NCI-H2196 treated with DMSO at 0.1 percent for 48 hours (cell line): Measurements from ENCODE around the gene CCDC28A.

Experiments used
- DNase-seq: peaks from one replicate; lab custom pipeline; 2025; ENCODE audit not compliant: unreplicated experiment; lab: John Stamatoyannopoulos, UW

Gene CCDC28A

DNA sequence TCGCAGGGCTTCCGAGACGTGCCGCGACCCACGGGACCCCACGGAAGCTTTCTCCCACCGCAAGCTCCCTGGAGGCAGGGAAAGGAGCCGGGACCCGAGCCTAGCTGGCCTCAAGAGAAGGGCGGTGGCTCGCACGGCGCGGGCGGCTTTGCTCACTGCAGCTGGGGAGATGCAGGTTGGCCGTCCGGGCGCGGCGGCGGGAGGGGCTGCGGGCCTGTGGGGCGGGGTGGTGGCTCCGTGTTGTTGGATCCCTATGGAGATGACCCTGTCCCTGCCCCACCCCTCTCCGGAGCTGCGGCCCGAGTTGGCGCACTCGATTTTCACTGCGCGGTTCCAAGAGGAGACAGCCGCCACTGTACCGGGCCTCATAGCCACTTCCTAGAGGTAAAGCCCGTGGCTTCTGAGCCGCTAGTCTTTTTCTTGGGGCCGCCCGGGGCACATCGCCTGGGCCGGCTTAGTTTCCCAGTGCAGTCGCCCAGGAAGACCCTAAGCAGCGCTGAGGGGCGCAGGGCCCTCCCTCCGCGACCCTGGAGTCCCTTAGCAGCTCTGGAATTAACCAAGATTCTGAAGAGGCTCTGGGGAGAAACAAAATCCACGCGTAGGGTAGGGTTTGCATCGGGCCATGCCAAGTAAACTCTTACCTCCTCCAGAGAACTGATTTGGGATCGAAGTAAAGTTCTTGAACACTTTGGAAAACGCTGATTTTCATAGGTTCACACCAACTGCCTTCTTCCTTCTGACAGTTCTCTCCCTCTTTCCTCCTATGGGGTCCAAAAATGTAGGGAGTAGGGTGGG, 22.4 kb downstream of the CCDC28A start, which contains the start of gene ECT2L:
TSS of gene ECT2L (plus strand) at position 279 of the 795 bp plus-strand sequence. CDS start 17,188 bp downstream, outside the sequence.
- DNase-seq, result no peak

GRCh38 chr6:138796771-138797170, 23.2 kb downstream of the CCDC28A start:
- no peak for DNase-seq

- no peak for DNase-seq
Measured at GRCh38 chr6:138797806-138798446, 24.4 kb downstream of the CCDC28A start.

DNA sequence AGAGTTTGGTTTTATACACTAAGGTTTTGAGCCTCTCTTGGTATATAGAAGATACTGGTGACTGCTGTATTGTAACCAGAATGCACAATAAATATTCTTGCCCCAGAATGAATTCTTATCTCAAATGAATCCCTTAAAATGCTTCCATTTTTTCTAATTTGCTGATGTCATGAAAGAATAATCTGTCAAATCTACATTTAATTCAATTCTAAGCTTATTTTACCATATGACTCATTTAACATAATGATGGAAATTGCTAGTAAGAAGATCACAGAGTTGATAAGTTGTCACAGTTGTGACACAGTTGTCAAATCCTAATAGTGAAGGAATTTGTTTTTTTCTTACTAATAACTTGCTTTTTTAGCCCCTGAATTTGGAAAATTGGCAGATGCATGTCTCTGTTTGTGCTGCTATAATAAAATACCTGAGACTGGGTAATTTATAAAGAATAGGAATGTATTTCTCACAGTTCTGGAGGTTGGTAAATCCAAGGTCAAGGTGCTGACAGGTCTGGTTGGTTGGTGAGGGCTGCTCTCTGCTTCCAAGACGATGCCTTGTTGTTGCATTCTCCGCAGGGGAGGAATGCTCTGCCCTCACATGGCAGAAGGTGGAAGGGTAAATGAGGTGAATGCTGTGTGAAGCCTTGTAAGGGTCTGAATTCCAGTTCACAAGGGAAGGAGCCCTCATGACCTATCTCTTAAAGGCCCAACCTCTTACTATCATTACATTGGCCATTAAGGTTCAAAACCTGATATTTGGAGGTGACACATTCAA, 27.0 kb downstream of the CCDC28A start:
- DNase-seq, result no peak

DNA sequence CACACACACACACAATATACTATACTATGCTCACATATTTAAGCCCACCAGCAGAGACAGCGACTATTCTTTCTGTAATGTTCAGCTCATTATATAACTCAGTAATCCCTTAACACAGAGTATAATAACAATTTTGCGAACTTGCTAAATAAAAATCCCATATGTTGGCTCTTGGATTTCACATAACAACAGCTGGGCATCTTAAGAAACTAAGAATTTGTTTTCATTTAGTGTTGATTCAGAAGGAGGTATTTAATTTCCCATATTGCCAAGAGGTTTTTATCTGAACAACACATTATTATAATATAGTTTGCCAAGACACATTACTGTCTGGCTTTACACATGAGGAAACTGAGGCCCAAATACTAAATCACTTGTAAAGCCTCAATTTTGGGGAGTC, 29.8 kb downstream of the CCDC28A start:
- DNase-seq, result no peak

DNA sequence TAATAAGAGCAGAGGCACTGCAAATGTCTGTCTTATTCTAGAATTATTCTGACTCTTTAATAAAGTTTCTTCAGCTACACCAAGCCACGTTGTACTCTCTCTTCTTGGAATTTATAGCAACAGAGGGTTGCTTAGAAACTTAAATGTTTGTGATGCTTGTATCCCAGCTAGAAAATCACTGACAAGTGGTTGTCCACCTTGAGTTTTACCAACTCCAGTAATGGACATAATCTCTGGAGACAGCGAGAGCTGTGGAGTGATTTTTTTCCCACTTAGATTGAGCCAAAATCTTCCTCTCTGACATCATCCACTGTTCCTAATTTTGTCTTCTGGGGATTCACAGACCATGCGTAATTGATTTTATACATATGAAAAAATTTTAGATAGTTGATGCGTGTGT, 30.3 kb downstream of the CCDC28A start:
- no peak for DNase-seq

GRCh38 chr6:138805016-138805765, 31.6 kb downstream of the CCDC28A start:
- DNase-seq, result no peak

GRCh38 chr6:138806889-138807288, 33.3 kb downstream of the CCDC28A start:
- no peak for DNase-seq

DNA sequence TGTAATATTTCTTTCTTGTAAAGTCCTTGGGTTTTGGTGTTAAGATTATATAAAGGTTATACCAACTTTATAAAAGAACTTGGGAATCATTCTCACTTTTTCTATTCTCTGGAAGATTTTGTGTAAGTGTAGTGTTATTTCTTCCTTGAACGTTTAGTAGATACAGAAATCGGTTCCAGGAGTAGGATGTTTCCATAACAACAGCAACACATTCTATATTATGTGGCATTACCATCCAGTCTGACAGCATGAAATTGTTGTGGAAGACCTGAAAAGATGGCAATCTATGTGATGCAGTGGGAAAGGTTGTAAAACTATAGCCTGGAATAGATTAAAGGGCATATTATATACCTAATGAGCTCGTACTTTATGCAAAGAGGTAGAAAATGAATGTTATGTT, 36.1 kb downstream of the CCDC28A start:
- DNase-seq, result no peak

DNA sequence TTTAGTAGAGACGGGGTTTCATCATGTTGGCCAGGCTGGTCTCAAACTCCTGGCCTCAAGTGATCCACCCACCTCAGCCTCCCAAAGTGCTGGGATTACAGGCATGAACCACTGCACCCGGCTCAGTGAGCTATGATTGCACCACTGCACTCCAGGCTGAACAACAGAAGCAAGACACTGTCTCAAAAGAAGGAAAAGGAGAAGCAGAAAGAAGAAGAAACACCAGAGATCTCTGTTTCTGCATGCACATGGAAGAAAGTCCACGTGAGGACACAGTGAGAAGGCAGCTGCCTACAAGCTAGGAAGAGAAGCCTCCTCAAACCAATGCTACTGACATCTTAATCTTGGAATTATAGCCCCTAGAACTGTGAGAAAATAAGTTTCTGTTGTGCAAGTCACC, 38.3 kb downstream of the CCDC28A start:
- no peak for DNase-seq

DNA sequence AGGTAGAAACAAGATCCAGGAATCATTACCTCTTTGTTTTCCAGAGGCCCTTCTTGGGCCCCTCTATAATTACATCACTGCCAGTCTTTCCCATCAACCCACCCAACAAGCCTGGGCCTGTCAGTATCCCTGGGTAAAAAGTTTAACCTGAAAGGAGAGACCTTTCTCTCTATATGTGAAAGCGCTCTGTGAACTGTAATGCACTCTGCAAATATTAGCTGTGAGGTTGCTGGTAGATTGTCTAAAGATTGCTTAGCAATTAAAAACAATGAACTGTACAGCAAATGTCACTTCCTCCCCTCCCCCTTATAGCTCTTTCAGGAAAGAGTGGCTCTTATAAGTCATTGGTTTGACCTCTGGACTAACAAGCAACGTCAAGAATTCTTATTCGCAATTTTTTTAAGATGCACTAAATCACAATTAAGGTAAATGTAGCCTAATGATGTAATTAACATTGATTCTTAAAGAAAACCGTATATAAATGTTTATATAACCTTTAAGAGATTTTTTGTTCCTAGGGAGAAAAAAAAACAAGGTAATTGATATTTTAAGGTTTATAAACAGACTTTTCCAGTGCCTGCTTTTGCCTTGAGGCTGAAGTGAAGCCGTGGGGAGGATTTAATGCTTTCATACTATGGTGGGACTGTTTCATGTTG, 40.7 kb downstream of the CCDC28A start:
- no peak for DNase-seq

DNA sequence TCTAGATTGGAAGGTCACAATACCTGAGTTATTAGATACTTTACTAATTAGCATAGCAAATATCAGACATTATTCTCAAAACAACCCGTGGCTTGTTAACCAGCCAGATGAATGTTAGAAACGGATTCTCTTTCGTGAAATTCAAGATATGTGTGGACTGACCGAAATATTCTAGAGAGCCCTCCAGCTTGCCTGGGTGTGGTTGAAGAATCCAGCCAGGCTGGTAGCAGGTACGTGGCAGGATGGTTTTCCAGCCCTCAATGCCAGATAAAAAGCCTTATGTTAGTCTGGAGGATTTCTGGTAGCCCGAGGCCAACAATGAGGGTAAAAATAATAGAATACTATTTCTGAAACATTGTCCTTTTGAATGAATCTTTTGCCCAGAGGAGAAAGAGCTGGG, 41.7 kb downstream of the CCDC28A start:
- DNase-seq, result no peak

- peak; percentile 51 for DNase-seq
Measured at GRCh38 chr6:138815797-138816528, 42.4 kb downstream of the CCDC28A start.

DNA sequence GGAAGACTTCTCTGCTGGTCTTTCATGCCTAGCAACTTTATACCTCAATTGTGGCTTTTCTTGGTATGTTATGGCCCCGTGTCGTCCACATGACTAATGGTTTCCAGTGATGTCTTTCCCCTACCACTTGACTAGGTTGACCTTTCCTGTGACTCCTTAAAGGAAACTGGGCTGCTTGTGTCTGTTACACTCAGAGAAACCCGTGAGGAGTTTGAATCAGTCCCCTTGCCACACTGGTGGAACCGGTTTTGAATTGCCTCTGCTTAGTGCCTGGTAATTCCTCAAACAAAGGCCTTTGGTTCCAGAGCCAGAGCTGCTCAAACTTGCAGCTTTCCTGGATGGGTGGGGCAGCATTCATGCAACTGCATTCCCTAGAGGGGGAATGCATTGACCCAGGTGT, 44.2 kb downstream of the CCDC28A start:
- DNase-seq, result peak; percentile 31

DNA sequence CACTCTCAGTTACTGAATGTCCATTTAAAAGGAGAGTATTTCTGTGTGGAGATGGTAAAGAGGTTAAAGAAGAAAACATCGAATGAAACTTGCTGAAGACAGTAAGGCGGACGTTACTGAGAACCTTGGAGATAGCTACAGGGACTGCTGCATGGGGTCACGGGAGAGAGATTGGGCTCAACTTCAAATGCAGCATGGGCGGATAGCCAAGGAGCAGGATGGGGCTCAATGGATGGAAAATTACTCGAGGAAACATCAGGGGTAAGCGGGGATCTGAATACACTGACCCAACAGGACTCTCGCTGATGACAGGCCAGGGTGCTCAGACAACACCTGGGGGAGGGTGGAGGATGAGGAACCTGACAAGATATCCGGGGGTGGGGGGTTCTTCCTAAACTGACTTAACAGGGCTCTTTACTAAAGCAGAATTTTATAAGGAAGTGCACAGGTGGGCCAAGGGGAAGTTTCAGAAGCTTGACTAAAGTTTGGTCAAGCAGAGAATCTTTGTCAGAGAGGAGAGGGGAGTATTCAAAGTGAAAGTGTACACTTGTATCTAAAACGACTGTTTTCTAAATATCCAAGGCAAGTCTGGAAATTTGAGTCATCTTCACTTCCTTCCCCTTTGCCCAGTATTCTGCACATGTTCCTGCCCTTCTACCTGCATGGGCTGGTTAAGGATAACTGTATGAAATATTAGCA, 45.1 kb downstream of the CCDC28A start:
- DNase-seq, result no peak

DNA sequence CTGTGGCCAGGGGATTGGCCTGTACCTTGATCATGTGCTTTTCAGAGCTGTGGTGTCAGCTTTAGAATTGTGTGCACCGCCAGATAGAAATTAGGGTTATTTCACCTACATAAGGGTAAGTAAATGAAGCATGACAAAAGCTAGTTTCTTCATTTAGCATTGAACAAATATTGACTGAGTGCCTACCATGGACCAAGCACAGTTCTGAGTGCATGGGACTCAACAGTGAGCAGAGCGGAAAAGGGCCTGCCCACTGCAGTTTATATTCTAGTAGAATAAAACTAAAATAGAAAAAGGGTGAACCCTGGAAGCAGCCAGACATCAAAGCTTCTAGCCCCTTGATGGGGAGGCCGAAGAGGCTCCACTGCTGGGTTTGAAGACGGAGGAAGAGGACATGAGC, 48.0 kb downstream of the CCDC28A start:
- no peak for DNase-seq

GRCh38 chr6:138824482-138825144, 51.0 kb downstream of the CCDC28A start:
- no peak for DNase-seq

DNA sequence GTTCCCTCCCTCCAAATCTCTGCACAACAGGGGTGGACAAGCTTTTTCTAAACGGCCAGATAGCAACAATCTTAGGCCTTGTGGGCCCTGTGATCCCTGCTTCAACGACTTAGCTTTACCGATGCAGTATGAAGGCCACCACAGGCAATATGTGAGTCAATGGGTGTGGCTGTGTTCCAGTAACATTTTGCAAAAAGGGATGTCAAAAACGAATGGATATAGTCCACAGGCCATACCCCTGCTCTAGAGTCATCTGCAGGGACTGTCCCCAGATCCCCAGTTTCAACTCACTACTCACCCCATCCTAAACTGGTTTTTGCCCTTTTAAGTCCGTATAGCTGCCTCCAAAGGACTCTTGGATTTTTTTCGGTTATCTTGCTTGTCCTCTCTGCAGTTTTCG, 56.7 kb downstream of the CCDC28A start:
- DNase-seq, result no peak

DNA sequence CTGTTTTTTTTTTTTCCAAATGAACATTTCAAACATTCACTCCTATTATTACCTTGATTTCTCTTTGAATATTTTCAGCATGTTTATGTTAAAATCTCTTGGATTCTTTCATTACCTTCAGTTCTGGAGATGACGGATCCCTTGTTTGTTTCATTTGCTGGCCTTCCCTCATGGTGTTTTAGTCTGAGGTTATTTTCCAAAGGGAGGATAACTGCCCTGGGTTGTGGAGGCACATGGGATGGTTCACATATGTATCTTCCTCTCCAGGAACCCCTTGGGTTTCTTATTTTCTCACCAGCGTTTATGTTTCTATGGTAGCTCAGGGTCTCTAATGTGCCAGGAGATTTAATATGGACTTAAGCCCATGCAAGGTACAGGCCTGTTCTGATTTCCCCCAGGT, 58.6 kb downstream of the CCDC28A start:
- DNase-seq, result no peak
